ENCODE results near the gene ADAMTSL2.

DNA sequence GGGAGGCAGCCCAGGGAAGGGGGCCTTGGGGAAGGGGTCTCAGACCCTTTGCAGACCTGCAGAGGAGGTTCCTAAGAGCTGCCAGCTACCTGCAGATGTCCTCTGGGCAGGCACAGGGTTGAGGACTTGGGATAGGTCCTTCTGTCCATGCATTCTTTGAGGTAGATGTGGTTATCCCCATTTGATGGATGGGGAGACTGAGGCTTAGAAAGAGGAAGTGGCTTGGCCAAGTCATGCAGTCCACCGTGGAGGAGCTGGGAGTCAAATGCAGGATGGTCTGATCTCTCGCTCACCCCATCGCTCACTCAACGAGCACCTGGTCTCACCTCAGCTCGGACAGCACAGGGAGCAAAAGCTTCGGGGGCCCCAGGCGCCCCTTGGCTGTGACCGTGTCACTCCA lies 20.2 kb downstream of the ADAMTSL2 start:
- TF ChIP-seq, protein P1, sequence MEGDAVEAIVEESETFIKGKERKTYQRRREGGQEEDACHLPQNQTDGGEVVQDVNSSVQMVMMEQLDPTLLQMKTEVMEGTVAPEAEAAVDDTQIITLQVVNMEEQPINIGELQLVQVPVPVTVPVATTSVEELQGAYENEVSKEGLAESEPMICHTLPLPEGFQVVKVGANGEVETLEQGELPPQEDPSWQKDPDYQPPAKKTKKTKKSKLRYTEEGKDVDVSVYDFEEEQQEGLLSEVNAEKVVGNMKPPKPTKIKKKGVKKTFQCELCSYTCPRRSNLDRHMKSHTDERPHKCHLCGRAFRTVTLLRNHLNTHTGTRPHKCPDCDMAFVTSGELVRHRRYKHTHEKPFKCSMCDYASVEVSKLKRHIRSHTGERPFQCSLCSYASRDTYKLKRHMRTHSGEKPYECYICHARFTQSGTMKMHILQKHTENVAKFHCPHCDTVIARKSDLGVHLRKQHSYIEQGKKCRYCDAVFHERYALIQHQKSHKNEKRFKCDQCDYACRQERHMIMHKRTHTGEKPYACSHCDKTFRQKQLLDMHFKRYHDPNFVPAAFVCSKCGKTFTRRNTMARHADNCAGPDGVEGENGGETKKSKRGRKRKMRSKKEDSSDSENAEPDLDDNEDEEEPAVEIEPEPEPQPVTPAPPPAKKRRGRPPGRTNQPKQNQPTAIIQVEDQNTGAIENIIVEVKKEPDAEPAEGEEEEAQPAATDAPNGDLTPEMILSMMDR (IDR thresholded peaks at IDR 0.05; ENCODE audit: insufficient read depth, low read length, poor library complexity, severe bottlenecking), result no peak
- no peak for TF ChIP-seq EZH2phosphoT487 (conservative IDR thresholded peaks at IDR 0.05; ENCODE audit: low read length)
